ENCODE measurements around the gene GLIS1. TPM values are rescaled to one million over a fixed set of nuclear protein-coding genes. Genes with fewer than 3 reads are reported as not detected.

The GLIS1 gene
- total RNA-seq, 1 experiment from 2014 or later: 0.39 TPM

DNA sequence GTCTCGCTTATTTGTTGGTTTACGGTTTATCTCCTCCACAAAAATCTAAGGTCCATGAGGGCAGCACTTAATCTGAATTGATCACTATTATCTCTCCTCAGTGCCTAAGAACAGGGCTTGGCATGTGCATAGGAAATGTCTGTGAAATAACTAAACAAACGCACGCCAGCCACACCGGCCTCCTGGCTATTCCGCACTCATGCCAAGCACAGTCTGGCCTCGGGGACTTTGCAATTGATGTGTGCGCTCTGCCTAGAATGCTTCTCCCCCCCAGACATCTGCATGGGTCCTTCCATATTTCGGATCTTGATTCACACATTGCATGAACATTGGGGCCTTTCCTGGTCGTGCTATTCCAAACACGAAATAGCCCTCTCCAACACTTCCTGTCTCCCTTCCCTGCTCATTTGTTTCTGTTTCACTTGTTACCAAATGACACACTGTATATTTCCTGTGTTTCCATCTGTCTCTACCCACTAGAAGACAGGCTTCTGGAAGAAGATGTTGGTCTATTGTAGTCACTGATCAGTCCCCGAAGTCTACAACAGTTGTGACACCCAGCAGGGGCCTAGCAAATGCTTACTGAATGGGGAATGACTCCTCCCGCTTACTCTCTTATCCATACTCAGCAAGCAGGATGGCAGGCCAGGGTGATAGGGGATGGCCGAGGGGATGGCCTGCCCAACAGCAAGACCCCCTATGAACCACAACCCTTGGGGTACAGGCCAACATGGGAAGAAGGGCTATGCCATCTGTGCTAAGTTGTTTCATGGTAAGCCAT is 93.9 kb downstream of the GLIS1 start:
- peaks cover 0 to 4% of the 10 kb centered on the region in 2 experiments; a peak in 1 of 4 replicates for H3K4me1 ChIP-seq (ENCODE audit: control insufficient read depth in 1 of 2, insufficient read depth in 2 of 2, low read length in 2 of 2)
- no peak for DNase-seq (ENCODE audit: low read depth, low spot score)
- no peaks in the 10 kb centered on the region for H3K9me2 ChIP-seq (ENCODE audit: insufficient read depth)
- no peak overlapping the region for H3K27ac ChIP-seq (ENCODE audit: low read depth, low read length)
- POLR2A ChIA-PET: no interaction called here
- no peaks in the 10 kb centered on the region for H3K36me3 ChIP-seq (ENCODE audit: control insufficient read depth in 1 of 2, insufficient read depth in 2 of 2, low read length in 2 of 2)
- BruUV-seq (replicated peaks): no TSS peak
- no peak overlapping the region for H2AFZ ChIP-seq (ENCODE audit: low read depth, low read length, poor library complexity, severe bottlenecking)
- H3K27me3 ChIP-seq (ENCODE audit: insufficient read depth, low read length): peaks cover 30% of the 10 kb centered on the region
- CTCF ChIA-PET: no interaction called here
- no peak overlapping the region for H3K4me3 ChIP-seq (replicated peaks in 1 of 2; ENCODE audit: low read depth in 1 of 2, low read length in 2 of 2)
- no peaks in the 10 kb centered on the region for H3K79me2 ChIP-seq (ENCODE audit: insufficient read depth, low read length)
- intact Hi-C loops (cut with micrococcal nuclease): no loop called here
- no peak overlapping the region for H3K9ac ChIP-seq (ENCODE audit: low read length)
- ATAC-seq: no peak
- RAD21 ChIA-PET (ENCODE audit: low non-redundant PET in 1 of 2, low total read pairs in 2 of 2, uncharacterized antibody in 2 of 2, unreplicated experiment in 2 of 2): no interaction called here
- no peak overlapping the region for H3K4me2 ChIP-seq (ENCODE audit: low read length)
- no peaks in the 10 kb centered on the region for H3K9me3 ChIP-seq (ENCODE audit: control insufficient read depth in 1 of 2, insufficient read depth in 1 of 2, low read depth in 1 of 2, low read length in 2 of 2)
- TF ChIP-seq, protein P1, sequence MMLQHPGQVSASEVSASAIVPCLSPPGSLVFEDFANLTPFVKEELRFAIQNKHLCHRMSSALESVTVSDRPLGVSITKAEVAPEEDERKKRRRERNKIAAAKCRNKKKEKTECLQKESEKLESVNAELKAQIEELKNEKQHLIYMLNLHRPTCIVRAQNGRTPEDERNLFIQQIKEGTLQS (IDR thresholded peaks at IDR 0.05): no peak
- no peak for TF ChIP-seq CBX3 (IDR thresholded peaks at IDR 0.05; ENCODE audit: low read depth)
- no peak for TF ChIP-seq CEBPB (IDR thresholded peaks at IDR 0.05; ENCODE audit: low read depth)
- no peak for TF ChIP-seq SRF (IDR thresholded peaks at IDR 0.05; ENCODE audit: low read depth)
- TF ChIP-seq POLR2AphosphoS5 (IDR thresholded peaks at IDR 0.05; ENCODE audit: low read depth, low read length): no peak
- no peak for TF ChIP-seq ELF1 (IDR thresholded peaks at IDR 0.05; ENCODE audit: borderline replicate concordance, low read depth)
- TF ChIP-seq, protein P2, sequence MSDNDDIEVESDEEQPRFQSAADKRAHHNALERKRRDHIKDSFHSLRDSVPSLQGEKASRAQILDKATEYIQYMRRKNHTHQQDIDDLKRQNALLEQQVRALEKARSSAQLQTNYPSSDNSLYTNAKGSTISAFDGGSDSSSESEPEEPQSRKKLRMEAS (IDR thresholded peaks at IDR 0.05): no peak
- TF ChIP-seq SP1 (IDR thresholded peaks at IDR 0.05; ENCODE audit: low read depth): no peak
- no peak for TF ChIP-seq SIN3A (IDR thresholded peaks at IDR 0.05; ENCODE audit: low read depth)
- TF ChIP-seq, protein P3, sequence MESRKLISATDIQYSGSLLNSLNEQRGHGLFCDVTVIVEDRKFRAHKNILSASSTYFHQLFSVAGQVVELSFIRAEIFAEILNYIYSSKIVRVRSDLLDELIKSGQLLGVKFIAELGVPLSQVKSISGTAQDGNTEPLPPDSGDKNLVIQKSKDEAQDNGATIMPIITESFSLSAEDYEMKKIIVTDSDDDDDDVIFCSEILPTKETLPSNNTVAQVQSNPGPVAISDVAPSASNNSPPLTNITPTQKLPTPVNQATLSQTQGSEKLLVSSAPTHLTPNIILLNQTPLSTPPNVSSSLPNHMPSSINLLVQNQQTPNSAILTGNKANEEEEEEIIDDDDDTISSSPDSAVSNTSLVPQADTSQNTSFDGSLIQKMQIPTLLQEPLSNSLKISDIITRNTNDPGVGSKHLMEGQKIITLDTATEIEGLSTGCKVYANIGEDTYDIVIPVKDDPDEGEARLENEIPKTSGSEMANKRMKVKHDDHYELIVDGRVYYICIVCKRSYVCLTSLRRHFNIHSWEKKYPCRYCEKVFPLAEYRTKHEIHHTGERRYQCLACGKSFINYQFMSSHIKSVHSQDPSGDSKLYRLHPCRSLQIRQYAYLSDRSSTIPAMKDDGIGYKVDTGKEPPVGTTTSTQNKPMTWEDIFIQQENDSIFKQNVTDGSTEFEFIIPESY (IDR thresholded peaks at IDR 0.05; ENCODE audit: extremely low read depth, insufficient replicate concordance, low read length): no peak
- TF ChIP-seq, protein P4, sequence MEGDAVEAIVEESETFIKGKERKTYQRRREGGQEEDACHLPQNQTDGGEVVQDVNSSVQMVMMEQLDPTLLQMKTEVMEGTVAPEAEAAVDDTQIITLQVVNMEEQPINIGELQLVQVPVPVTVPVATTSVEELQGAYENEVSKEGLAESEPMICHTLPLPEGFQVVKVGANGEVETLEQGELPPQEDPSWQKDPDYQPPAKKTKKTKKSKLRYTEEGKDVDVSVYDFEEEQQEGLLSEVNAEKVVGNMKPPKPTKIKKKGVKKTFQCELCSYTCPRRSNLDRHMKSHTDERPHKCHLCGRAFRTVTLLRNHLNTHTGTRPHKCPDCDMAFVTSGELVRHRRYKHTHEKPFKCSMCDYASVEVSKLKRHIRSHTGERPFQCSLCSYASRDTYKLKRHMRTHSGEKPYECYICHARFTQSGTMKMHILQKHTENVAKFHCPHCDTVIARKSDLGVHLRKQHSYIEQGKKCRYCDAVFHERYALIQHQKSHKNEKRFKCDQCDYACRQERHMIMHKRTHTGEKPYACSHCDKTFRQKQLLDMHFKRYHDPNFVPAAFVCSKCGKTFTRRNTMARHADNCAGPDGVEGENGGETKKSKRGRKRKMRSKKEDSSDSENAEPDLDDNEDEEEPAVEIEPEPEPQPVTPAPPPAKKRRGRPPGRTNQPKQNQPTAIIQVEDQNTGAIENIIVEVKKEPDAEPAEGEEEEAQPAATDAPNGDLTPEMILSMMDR (IDR thresholded peaks at IDR 0.05 in 2 of 3, conservative IDR thresholded peaks at IDR 0.05 in 1 of 3; ENCODE audit: borderline replicate concordance in 1 of 3, insufficient read depth in 1 of 3, low read depth in 2 of 3, low read length in 2 of 3): no peak
- no peak for TF ChIP-seq RAD21 (IDR thresholded peaks at IDR 0.05; ENCODE audit: low read depth)
- no peak for TF ChIP-seq JUND (IDR thresholded peaks at IDR 0.05)
- no peak for TF ChIP-seq YY1 (IDR thresholded peaks at IDR 0.05; ENCODE audit: extremely low read depth, insufficient replicate concordance, low read depth, low read length)
- no peak for TF ChIP-seq EZH2phosphoT487 (IDR thresholded peaks at IDR 0.05; ENCODE audit: borderline replicate concordance)
- H4K20me1 ChIP-seq (ENCODE audit: insufficient read depth): no peaks in the 10 kb centered on the region
